ENCODE measurements around the gene KIAA1671.

Gene KIAA1671

GRCh38 chr22:25013607-25014006 lies 61.1 kb downstream of the KIAA1671 start:
- no peak for DNase-seq (ENCODE audit: low read depth in 2 of 2)

- DNase-seq (ENCODE audit: low read depth in 2 of 2), result no peak
These were observed 62.6 kb downstream of the KIAA1671 start for GRCh38 chr22:25014896-25015755.

- DNase-seq (ENCODE audit: low read depth in 2 of 2), result no peak
These were observed 63.8 kb downstream of the KIAA1671 start for GRCh38 chr22:25016311-25016710.

GRCh38 chr22:25018009-25018408 lies 65.5 kb downstream of the KIAA1671 start:
- no peak for DNase-seq (ENCODE audit: low read depth in 2 of 2)

GRCh38 chr22:25019427-25020184 lies 67.1 kb downstream of the KIAA1671 start:
- DNase-seq (ENCODE audit: low read depth in 2 of 2), result no peak

- DNase-seq (ENCODE audit: low read depth in 2 of 2), result no peak
These were observed 68.9 kb downstream of the KIAA1671 start for GRCh38 chr22:25021409-25021808.

- DNase-seq (ENCODE audit: low read depth in 2 of 2), result no peak
These were observed 69.6 kb downstream of the KIAA1671 start for GRCh38 chr22:25021976-25022711.

- DNase-seq (ENCODE audit: low read depth in 2 of 2), result no peak
These were observed 71.4 kb downstream of the KIAA1671 start for GRCh38 chr22:25023879-25024278.

- no peak for DNase-seq (ENCODE audit: low read depth in 2 of 2)
These were observed 72.4 kb downstream of the KIAA1671 start for GRCh38 chr22:25024895-25025294.

- DNase-seq (ENCODE audit: low read depth in 2 of 2), result no peak
These were observed 73.2 kb downstream of the KIAA1671 start for GRCh38 chr22:25025491-25026400.

GRCh38 chr22:25027043-25027906 lies 74.8 kb downstream of the KIAA1671 start:
- no peak for DNase-seq (ENCODE audit: low read depth in 2 of 2)

GRCh38 chr22:25027959-25028840 lies 75.7 kb downstream of the KIAA1671 start:
- DNase-seq (ENCODE audit: low read depth in 2 of 2), result no peak

- no peak for DNase-seq (ENCODE audit: low read depth in 2 of 2)
These were observed 76.3 kb downstream of the KIAA1671 start for GRCh38 chr22:25028841-25029141.

GRCh38 chr22:25029181-25029580 lies 76.7 kb downstream of the KIAA1671 start:
- no peak for DNase-seq (ENCODE audit: low read depth in 2 of 2)

GRCh38 chr22:25030636-25031035 lies 78.1 kb downstream of the KIAA1671 start:
- no peak for DNase-seq (ENCODE audit: low read depth in 2 of 2)

GRCh38 chr22:25032066-25032465 lies 79.5 kb downstream of the KIAA1671 start:
- no peak for DNase-seq (ENCODE audit: low read depth in 2 of 2)

- no peak for DNase-seq (ENCODE audit: low read depth in 2 of 2)
These were observed 83.2 kb downstream of the KIAA1671 start for GRCh38 chr22:25035715-25036114.

GRCh38 chr22:25038239-25038638 lies 85.7 kb downstream of the KIAA1671 start:
- no peak for DNase-seq (ENCODE audit: low read depth in 2 of 2)

GRCh38 chr22:25038771-25039170 lies 86.3 kb downstream of the KIAA1671 start:
- no peak for DNase-seq (ENCODE audit: low read depth in 2 of 2)

Measured in stimulated activated CD4-positive, alpha-beta T cell treated with anti-CD3 and anti-CD28 coated beads, Interleukin-15, amount 100 ng/mL, for 48 hours (primary cell).